GM18517 (cell line): ENCODE measurements around the gene TEAD1.

Experiments
- ATAC-seq: cut with Tn5 transposase; IDR thresholded peaks from one replicate; pipeline ENCODE4 v1.9.1; 2021; ENCODE audit warnings: mild to moderate bottlenecking, moderate library complexity; ENCODE audit not compliant: unreplicated experiment

Gene TEAD1

DNA sequence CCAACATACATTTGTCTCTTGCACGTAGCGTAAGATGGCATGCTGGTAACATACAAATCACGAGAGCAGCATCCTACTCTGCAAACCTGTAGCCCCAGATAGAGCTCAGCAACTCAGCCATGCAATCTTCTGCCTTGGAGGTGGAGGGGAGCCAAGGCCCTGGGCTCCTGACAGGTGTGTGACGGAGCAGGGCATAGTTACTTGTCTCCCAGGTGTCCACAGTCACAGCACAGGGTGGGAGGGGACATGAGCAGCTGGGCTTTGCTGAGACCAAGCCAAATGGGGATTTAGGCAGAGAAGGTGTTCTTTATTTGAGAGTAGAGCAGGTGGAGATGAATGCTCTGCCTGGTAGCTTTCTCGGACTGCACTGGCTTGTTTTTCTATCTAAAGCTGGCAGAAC is 111.7 kb downstream of the TEAD1 start:
- no peak for ATAC-seq

DNA sequence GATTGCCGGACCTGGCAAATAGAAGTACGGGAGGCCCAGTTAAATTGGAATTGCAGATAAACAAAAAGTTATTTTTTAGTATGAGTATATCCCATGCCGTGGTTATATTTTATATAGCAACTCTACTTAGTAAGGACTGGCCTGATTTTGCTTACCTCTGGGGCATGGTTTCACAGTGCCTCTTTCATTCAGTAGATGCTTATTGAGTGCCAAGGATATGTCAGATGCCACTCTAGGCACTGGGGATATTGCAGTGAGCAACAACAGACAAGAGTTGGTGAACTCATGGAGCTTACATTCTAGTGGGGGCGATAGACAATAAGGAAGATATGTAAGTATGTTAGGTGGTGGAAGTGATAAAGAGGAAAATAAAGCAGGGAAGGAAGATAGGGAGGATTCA is 112.2 kb downstream of the TEAD1 start:
- ATAC-seq: no peak

DNA sequence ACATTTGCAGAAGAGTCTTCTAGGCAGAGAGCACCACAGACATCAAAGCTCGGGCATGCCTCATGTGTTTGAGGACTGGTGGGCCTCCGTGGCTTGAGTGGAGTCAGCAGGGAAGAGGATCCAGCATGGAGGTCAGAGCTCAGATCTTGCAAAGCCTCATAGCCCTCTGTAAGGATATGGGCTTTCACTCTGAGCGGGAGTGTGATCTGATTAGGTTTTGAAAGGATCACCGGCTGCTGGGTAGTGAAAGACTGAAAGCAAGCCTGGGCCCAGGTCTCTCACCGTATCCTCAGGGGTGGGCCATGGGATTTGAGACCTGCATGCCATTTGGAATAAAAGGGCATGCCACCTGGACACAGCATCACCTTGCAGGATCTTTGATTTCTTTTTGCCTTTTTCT is 112.7 kb downstream of the TEAD1 start:
- ATAC-seq: no peak

DNA sequence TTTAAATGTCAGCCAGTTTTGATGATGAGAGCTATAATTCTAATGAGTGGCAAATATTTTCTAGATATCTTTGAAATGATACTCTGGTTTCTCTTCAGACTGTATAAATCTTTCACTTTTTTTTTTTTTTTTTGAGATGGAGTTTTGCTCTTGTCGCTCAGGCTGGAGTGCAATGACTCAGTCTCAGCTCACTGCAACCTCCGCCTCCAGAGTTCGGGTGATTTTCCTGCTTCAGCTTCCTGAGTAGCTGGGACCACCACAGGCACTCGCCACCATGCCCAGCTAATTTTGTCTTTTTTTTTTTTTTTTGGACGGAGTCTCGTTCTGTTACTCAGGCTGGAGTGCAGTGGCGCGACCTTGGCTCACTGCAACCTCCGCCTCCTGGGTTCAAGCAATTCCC is 113.6 kb downstream of the TEAD1 start:
- ATAC-seq: no peak

DNA sequence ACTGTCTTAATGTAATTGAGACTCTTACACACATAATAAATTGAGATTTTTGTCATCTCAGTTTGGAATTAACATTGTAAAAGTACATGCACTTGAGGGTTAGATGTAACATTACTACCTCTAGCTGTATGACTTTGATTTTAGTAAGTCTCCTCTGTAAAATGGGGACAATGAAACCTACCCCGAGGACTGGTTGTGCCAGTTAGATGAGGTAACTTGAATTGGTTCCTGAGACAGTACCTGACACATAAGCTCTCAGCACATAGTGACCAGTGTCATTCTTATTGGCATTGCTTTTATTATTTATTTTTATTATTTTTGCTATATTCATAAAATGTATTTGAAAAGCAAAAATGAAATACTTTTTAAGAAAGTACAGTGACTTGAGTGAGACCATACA is 114.8 kb downstream of the TEAD1 start:
- no peak for ATAC-seq

DNA sequence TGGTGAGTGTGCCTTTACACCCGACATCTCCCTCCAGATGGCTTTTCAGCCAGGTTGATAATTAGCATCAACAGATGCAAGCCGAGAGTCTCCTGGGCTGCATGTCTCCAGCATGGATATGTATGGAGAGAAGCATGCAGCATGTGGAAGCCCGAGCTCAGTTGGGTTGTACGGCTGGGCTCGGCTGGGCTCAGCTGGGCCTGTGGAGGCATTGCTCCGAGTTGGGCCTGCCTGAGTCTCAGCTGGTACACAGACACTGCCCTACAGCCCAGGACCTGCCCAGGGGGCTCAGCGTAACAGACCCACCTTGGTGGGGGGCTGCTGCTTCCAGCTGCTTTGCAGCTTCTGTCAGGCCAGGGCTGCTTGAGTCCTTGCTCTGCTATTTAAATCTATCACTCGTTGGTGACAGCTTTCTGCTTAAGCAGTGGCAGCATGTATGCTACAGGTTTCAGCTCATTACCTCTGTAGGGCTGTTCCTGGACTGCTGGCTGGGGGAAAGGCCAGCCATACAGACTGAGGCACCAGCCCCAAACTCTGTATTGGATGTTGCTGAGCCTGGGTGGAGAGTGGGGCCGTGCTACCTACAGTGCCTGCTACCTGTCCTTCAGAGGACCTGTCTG is 115.5 kb downstream of the TEAD1 start:
- no peak for ATAC-seq

DNA sequence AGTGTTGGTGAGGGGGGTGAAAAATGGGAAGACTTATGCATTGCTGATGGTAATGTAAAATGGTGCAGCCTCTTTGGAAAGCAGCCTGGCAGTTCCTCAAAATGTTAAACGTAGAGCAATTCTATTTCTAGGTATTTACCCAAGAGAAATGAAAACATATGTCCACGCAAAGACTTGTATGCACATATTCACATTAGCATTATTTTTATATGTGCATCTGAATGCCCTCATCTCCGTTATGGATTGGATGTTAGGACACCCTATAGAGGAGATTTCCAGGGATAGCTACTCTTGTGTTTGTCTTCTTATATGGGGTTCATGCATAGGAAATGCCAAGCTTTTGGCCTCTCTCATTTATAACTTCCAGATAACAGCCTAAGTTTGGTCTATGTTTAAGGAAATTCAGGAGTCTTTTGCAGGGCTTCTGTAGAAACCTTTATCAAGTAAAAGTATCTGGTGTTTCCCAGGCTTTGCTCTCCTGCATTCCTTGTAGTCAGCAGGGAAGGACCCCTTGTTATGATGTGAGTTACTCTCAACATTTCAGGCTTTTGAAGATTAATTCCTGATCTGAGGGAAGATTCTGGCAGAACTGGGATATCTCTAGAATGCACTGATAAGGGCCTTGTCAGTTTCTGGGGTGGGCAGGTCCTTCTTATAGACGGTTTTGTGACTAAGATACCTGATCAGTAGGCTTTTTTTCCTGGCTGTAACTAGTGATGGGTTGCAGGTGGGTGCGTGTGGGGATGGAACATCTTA is 116.8 kb downstream of the TEAD1 start:
- no peak for ATAC-seq

DNA sequence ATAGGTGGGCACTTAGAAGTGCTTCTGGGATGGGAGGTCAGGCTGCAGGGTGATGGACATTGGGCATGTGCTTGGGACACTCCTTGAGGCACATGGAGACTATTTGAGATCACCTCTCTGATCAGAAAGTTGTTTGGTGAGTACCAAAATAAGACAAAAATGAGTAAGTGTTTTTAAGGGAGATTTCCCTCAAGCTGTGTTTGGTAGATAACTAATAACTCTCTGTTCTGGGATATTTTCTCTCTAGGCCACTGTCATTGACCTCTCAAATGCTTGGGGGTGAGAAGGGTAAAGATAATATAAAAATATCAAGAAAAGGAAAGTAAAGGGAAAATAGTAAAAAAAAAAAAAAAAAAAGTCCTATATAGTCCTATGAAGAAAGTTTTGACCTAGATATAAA is 117.8 kb downstream of the TEAD1 start:
- ATAC-seq: no peak

DNA sequence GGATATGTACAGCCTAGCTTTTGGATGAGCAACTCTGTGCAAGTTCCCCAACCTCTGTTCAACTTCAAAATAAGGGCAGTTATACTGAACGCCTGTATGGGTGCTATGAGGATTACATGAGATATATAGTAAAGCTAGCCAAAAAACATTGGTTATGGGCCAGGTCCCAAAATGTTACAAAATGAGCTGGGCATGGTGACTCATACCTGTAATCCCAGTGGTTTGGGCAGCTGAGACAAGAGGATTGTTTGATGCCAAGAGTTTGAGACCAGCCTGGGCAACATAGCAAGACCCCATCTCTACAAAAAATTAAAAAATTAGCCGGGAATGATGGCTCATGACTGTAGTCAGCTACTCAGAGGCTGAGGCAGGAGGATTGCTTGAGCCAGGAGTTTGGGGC is 118.4 kb downstream of the TEAD1 start:
- no peak for ATAC-seq

DNA sequence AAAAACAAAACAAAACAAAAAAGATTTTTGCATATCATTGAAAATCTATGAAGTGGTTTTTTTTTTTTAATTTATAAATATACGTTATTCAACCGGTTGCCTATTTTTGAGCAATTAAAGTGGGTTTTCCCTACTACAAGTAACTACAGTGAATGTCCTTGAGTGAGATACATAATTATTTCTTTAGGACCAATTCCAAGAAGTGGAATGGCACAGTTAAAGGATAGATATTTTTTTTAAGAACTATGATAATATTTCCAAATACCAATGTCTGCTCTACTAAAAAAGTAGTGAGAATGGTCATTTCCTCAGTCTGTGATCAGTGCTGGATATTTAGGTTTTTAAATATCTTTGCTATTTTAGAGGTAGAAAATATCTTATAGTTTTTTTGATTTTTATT is 118.8 kb downstream of the TEAD1 start:
- no peak for ATAC-seq

DNA sequence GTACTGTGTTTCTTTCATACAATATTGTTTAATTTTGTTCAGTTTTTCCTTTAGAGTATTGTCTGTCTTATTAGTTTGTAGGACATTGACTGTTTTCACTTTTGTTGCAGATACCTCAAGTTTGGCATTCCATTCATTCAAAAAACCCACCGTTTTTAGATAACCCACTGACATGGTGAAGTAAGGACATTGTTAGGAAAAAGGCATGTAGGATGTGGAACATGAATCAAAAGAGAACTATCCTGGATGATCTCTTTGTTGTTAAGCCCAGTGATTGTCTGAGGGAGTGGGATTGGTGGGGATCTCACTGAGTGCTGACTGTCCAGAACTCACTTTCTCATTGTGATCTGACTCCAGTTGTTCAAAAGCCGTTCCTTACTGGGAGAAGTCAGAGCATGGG is 119.3 kb downstream of the TEAD1 start:
- no peak for ATAC-seq

DNA sequence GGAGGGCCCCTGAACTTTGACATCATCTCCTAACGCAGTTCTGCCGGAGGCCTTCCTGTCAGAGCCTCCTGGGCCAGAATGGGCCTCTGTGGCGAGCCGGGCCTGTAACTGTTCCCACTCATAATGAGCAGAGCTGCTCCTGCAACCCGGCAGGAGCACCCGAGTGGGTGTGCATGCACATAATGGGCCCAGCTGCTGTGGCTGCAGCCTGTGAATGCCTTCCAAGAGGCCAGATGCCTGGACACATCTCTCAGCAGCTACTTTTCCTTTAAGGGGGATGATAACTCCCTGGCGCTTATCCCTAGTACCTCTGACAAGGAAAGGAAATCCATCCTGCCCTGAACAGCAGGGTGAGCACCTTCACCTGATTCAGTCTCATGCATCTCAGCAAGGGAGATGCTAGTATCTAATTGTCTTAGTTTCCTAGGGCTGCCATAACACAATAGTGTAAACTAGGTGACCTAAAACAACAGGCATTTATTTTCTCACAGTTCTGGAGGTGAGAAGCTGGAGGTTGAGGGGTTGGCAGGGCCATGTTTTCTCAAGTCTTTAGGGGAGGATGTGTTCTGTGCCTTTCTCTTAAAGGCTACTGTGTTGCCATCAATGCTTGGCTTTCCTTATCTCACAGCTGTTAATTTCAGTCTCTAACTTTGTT is 120.5 kb downstream of the TEAD1 start:
- ATAC-seq: no peak

DNA sequence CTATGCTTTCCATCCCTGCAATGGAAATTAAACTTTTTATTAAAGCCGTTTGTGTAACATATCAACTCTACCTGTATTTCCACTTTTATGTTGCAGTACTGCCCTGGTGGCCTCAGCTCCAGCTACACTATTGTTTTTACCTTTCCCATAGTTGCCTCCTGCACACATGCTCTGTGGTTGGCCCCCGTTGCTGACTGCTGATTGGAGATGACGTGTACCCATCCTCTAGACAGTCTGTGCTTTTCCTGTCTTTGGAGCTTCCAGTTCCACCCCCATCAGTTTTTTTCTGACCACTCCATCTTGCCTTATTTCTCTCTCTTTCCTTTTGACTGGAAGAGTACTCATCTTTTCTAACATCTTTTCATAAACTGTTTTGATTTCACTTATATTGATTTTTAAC is 123.8 kb downstream of the TEAD1 start:
- ATAC-seq: no peak

DNA sequence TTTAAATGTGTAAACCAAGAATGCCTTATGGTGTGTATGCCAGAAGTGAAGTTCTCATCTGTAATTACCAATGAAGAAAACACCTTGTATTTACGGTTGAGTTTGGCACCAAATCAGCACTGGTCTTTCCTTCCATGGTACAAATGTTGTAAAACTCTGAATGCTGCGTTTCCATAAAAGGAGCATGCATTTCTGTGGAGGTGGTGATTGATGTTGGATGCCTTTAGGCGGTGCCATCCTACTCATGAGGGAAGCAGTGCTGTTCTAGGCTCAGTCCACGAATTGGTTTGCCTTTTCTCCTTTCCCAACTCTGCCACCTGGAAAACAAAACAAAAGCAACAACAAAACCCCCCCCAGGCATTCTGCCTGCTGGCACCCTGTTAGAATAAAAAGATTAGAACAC is 124.4 kb downstream of the TEAD1 start:
- ATAC-seq: no peak

DNA sequence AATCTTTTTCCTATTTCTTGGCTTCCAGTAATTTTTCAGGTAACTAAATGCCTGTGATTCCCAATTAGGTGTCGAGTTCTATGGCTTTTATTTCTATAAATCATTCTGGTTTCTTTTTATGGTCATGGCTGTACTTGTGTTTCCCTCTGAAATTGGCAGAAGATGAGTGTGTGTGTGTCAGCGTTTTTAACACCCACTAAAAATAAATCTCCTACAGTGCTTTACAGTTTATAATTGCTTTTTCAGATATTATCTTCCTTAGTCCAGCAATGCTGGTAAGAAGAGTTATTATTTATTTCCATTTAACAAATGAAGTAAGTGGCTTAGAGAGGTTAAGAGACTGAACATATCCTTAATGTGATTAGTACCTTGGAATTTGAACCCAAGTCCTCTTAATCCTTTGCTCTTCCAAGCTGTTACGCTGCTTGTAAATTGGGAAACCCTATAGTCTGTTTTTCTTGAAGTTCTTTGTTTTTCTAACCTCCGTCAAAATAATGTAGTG is 125.2 kb downstream of the TEAD1 start:
- ATAC-seq: no peak

DNA sequence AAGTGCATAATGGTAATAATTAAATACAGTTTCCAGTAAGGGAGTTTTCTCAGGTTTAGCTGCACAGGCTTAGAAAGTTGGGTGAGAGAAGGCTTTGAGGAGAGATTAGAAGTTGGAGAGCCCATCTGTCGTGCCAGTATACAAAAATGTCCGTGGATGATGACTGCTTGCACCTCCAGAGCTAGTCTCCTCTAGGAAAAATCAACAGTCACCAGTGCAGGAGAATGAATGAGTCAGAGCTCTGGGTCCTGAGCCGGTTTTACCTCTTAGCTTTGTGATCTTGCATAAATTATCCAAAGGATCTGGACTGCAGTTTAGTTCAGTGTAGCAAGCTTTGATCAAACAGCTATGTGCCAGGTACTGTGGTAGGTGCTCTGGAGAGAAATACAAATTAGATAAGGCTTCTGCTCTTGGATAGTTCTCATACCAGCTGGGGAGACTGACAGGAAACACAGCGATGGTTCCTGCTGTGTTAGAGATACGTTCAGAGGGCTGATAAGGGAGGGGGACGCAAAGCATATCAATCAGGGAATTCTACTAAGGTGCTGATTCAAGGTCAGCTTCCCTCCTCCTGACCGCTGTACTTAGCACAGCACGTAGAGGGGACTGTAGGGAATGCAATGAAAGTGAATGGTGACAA is 125.9 kb downstream of the TEAD1 start:
- ATAC-seq: no peak

DNA sequence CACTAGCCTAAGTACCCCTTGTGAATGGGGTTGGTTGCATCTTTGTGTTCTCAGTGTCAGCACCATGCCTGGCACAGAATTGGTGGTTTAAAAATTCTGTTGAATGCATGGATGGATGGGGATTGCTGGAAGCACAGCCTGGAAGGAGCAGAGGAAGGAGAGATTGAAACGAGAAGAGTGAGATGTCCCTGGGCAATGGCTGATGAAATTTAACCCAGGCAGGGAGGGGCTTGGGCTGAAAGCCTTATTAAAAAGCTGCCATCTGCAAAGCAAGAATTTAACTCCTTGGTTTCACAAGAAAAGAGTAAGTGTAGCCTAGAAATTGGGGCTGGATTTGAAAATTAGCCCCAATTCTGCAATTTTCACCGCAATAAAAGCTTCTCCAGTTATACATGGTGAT is 126.7 kb downstream of the TEAD1 start:
- no peak for ATAC-seq

DNA sequence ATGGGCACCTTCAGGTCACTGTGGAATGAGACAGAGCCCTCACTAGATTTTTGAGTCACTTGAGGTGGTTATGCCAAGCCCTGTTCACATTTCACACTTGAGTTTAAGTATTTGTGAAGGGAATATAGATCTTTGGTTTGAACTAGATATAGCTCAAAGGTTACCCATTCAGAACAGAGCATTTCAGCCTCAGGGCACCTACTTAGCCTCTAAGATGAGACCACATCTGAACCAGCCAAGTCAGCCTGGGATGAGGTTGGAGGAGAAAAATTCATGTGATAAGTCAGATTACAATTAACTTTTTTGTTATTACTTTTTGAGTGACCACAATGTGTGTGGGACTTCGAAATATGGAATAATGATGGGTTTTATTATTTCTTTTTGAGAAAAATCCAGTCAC is 127.8 kb downstream of the TEAD1 start:
- ATAC-seq: no peak

DNA sequence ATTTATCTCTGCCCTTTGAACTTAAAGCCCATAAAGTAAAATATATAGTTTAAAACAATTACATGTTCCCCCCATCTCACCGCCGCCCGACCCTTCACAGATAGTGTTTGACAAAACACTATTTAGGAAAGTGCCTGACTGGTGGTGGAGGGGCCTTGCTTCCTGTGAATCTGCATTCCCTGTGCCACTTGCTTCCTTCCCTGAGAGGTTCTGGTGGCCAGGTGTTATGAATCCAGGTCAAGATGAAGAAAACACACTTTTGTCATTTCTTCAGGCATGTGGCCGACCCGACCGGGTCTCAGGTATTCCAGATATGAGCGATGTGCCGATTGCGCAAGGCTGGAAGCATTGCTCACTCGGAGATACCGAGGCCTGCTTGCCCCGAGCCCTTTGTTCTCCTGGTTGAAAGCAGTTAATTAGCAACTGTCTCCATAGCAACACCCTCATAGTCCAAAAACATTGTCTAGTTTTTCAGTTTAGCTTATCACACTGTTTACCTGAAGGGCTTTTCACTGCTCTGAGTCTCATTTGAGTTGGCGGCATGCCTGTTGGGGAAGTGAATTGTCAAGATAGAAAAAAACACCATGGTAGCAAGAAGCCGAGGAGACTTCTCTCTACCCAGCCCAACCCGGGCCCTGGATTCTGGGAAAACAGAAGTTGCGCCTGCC is 128.3 kb downstream of the TEAD1 start:
- no peak for ATAC-seq

DNA sequence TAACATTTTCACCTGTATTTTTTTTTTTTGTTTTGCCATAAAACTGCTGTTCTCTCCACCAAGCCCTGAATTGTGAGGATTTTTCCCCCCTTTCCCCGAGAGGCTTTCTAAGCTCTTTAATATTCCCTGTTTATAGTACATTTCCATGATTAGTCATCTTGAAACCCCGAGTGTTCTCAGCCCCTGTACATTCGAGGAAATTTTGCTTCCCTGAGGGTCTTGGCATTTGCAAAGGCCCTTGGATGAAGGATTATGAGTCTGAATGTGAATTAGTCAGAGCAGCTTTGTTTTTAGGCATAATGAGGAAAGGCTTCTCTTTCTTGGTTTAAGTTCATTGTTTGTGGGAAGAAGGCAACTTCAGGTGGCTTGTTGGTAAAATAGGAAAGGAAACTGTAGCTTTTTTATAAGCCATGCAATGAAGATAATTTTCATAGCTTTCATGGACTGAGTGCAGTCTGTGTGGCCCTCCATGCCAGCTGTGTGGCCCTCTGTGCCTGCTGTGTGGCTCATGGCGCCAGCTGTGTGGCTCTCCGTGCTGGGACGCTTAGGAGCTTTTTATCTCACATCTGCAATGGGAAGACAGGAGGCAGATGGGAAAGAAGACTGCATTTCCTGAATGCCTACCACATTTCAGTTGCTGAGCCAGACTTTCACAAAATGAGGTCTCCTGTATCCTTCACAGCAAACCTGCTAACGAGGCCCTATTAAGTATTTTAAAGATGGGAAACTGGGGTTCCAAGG is 129.0 kb downstream of the TEAD1 start:
- ATAC-seq: no peak
